Caco-2 (cell line): ENCODE data around the gene CARD14. TPM values are rescaled to one million over a fixed set of nuclear protein-coding genes. Genes with fewer than 3 reads are reported as not detected.

Source experiments
- Bru-seq: library from RNA; stranded (reverse); fragments of 400-500 nt; gene quantifications from one replicate; lab custom pipeline; 2021; lab: Mats Ljungman, UMichigan
- BruChase-seq, 2 experiments: library from RNA; stranded (reverse); fragments of 400-500 nt; gene quantifications; one replicate each; lab custom pipeline; 2021; lab: Mats Ljungman, UMichigan
- BruUV-seq: library from RNA; stranded (reverse); fragments of 400-500 nt; replicated peaks from 2 replicates; lab custom pipeline; 2021; lab: Mats Ljungman, UMichigan
- CTCF ChIA-PET: fragments of 300-600 bp; sonication (Branson Sonifier 250); formaldehyde crosslinking; loops from one replicate; lab custom pipeline; 2022; ENCODE audit warnings: antibody characterized with exemption; lab: Charles Lee
- POLR2A ChIA-PET: fragments of 300-600 bp; sonication (Branson Sonifier 250); formaldehyde crosslinking; loops from one replicate; lab custom pipeline; 2022; ENCODE audit warnings: antibody characterized with exemption; lab: Charles Lee
- DNase-seq, 2 experiments: peaks; one replicate each; pipeline versions ENCODE4 v3.0.0 to v3.0.0-alpha.2; 2020 to 2022
- H3K27me3 ChIP-seq: replicated peaks from 2 replicates; pipeline ENCODE4 v1.6.0; 2011; ENCODE audit warnings: low read length; ENCODE audit not compliant: control insufficient read depth, insufficient read depth
- H3K36me3 ChIP-seq: 2 replicates; pipeline ENCODE4 v1.5.1; 2011; ENCODE audit warnings: low read length; ENCODE audit not compliant: control insufficient read depth, insufficient read depth
- H3K4me1 ChIP-seq: fragments of 250-450 bp; sonication (Bioruptor Pico); 2 replicates; pipeline ENCODE4 v1.5.1; 2020; ENCODE audit warnings: mild to moderate bottlenecking
- H3K4me3 ChIP-seq: 2 replicates; pipeline ENCODE4 v1.5.1; 2011; ENCODE audit warnings: low read depth, mild to moderate bottlenecking, control low read depth, low read length
- H3K9me3 ChIP-seq: fragments of 250-450 bp; sonication (Bioruptor Pico); 2 replicates; pipeline ENCODE4 v1.5.1; 2020; ENCODE audit warnings: mild to moderate bottlenecking, moderate library complexity
- H3K27ac Mint-ChIP-seq: one replicate; pipeline ENCODE4 v1.8.0; 2022; ENCODE audit warnings: mixed read lengths; ENCODE audit not compliant: unreplicated experiment
- H3K27me3 Mint-ChIP-seq: one replicate; pipeline ENCODE4 v1.8.0; 2022; ENCODE audit warnings: mixed read lengths; ENCODE audit not compliant: insufficient read depth, unreplicated experiment
- H3K36me3 Mint-ChIP-seq: one replicate; pipeline ENCODE4 v1.8.0; 2022; ENCODE audit warnings: mild to moderate bottlenecking, mixed read lengths; ENCODE audit not compliant: insufficient read depth, unreplicated experiment
- H3K4me1 Mint-ChIP-seq: one replicate; pipeline ENCODE4 v1.8.0; 2022; ENCODE audit warnings: low read depth, mixed read lengths; ENCODE audit not compliant: unreplicated experiment
- H3K4me3 Mint-ChIP-seq: one replicate; pipeline ENCODE4 v1.8.0; 2022; ENCODE audit warnings: mild to moderate bottlenecking, moderate library complexity, mixed read lengths; ENCODE audit not compliant: unreplicated experiment
- H3K9me3 Mint-ChIP-seq: one replicate; pipeline ENCODE4 v1.8.0; 2022; ENCODE audit warnings: mixed read lengths; ENCODE audit not compliant: unreplicated experiment
- intact Hi-C: fragments of 100-400 bp; cut with micrococcal nuclease; formaldehyde crosslinking; loops from one replicate; pipeline ENCODE4 v1.10.0; 2022; ENCODE audit not compliant: unreplicated experiment
- long read RNA-seq: library from polyadenylated mRNA; stranded (forward); transcript quantifications from one replicate; pipeline ENCODE4 v2.0.0, GENCODE V29; 2022
- total RNA-seq: library from RNA; stranded (reverse); gene quantifications from 2 replicates; pipeline ENCODE4 v1.2.3, GENCODE V29; 2022
- TF ChIP-seq, protein P1 (sequence below), 2 experiments: fragments of 200-600 bp in 1 of 2; IDR thresholded peaks; 1 replicate in 1 of 2; 2 replicates in 1 of 2; pipeline versions ENCODE4 v1.5.1 to v1.8.0; 2011 to 2022; ENCODE audit warnings: antibody characterized with exemption in 1 of 2, control low read depth in 1 of 2, inconsistent platforms in 1 of 2, low read depth in 1 of 2, low read length in 1 of 2, mild to moderate bottlenecking in 1 of 2, moderate library complexity in 1 of 2; ENCODE audit not compliant: insufficient read depth in 1 of 2, severe bottlenecking in 1 of 2, unreplicated experiment in 1 of 2

Gene CARD14
- total RNA-seq (1.3 and 1.8 TPM in 2 replicates), Bru-seq, nascent RNA (percentile 26 among the genes with signal in this experiment), BruChase-seq, experiment 1, labeled RNA remaining after a 2-hour chase (percentile 24 among the genes with signal in this experiment), BruChase-seq, experiment 2, labeled RNA remaining after a 6-hour chase (percentile 24 among the genes with signal in this experiment)
- long read RNA-seq, partial matches to known transcripts: 0 of 2 reads
- long read RNA-seq, other reads (novel, unspliced or antisense): 2 of 2 reads

DNA sequence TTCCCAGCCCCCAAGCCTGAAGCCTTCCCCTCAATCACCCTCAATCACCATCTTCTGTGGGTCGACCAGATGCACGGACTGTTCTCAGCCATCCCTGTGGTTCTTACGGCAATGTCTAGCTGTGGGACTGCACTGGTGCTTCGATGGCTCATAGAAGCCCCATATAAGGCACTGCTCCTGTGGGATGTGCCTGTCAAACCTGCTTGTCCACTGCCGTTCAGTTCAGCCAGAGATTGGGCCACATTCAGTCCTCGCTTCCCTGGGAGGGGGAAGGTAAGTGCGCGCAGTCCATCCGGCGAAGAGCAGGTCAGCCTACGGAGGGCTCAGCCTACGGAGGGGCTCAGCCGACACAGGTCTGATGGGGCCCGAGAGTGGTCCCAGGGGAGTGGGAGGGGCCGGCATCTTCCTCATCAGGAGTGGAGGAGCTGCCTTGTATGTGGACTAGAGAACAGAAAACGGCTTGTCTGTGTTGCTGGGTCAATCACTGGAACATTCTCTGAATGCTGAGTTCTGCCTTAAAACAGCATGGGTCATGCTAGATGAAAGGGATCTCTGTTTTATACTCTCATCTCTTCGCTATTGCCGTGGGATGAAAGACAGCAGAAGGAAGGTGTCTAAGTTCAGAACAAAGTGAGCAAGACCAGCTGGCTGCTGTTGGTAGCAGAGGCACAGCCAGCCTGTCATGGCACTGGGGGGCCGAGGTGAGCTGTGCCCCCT, at the start of gene CARD14:
Gene CARD14, plus strand, starts transcription at position 247 of the 717 bp plus-strand sequence. CDS start 11,409 bp downstream, outside the sequence.
- H3K9me3 Mint-ChIP-seq: peaks cover 10% of the 10 kb centered on the region
- H3K36me3 Mint-ChIP-seq: no peaks in the 10 kb centered on the region
- TSS peak; percentile 38 for BruUV-seq
- TF ChIP-seq, protein P1, sequence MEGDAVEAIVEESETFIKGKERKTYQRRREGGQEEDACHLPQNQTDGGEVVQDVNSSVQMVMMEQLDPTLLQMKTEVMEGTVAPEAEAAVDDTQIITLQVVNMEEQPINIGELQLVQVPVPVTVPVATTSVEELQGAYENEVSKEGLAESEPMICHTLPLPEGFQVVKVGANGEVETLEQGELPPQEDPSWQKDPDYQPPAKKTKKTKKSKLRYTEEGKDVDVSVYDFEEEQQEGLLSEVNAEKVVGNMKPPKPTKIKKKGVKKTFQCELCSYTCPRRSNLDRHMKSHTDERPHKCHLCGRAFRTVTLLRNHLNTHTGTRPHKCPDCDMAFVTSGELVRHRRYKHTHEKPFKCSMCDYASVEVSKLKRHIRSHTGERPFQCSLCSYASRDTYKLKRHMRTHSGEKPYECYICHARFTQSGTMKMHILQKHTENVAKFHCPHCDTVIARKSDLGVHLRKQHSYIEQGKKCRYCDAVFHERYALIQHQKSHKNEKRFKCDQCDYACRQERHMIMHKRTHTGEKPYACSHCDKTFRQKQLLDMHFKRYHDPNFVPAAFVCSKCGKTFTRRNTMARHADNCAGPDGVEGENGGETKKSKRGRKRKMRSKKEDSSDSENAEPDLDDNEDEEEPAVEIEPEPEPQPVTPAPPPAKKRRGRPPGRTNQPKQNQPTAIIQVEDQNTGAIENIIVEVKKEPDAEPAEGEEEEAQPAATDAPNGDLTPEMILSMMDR (IDR thresholded peaks at IDR 0.05; ENCODE audit: insufficient read depth in 1 of 2, low read depth in 1 of 2, low read length in 1 of 2, severe bottlenecking in 1 of 2, unreplicated experiment in 1 of 2): no peak
- POLR2A ChIA-PET: interaction anchor here (0.5 kb wide), 1 partner anchor 20 kb away, joined by 3 read pairs; no protein-coding TSS in a partner anchor
- CTCF ChIA-PET: no interaction called here
- intact Hi-C loops: no loop called here
- H3K4me3 Mint-ChIP-seq: peak within 1 kb of the TSS; percentile 63
- H3K27ac Mint-ChIP-seq: peak within 1 kb of the TSS; percentile 24
- Histone ChIP-seq H3K36me3 (no peaks in the 10 kb centered on the region), H3K27me3 (no peaks in the 10 kb centered on the region), H3K4me1 (peaks cover 13% of the 10 kb centered on the region), H3K9me3 (no peaks in the 10 kb centered on the region), H3K4me3 (no peak within 1 kb of the TSS)
- peaks cover 31% of the 10 kb centered on the region for H3K4me1 Mint-ChIP-seq
- peak; percentile 75 to 79 for DNase-seq
- H3K27me3 Mint-ChIP-seq: no peaks in the 10 kb centered on the region

DNA sequence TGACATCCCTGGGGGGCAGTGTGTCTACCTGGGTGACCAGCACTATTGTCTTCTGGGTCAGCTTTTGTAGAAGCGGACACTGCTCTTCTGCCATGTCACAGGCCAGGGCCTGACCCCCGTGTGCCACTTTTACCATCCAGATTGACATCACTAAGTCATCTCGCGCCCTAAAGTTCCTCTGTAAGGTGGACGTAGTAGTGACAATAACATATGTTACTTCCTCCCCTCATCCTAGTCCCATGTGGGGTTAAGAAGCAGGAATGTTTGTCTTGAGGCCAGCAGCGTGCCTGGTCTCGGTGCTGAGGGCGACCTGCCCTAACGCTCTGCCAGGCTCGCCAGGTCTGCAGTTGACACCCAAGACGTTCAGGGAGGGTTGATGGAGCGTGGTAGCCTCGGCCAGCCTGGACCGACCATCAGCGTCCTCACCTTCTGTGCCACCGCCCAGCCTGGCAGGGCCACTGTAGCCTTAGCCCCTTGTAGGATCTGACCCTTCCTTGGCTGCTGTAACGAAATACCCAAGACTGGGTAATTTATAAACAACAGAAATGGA, 47.7 kb upstream of the CARD14 start:
- H3K36me3 ChIP-seq: no peaks in the 10 kb centered on the region
- no peaks in the 10 kb centered on the region for H3K9me3 ChIP-seq
- H3K9me3 Mint-ChIP-seq: no peaks in the 10 kb centered on the region
- no peak overlapping the region for H3K27ac Mint-ChIP-seq
- H3K4me3 ChIP-seq: no peak overlapping the region
- ChIA-PET CTCF (interaction anchor here (0.7 to 0.9 kb wide), 3 partner anchors 15 to 333 kb away, joined by 3 read pairs; partner anchors contain the start of gene GAA), POLR2A (no interaction called here)
- peaks cover 7% of the 10 kb centered on the region for H3K4me1 Mint-ChIP-seq
- TF ChIP-seq, protein P1 (IDR thresholded peaks at IDR 0.05; ENCODE audit: insufficient read depth in 1 of 2, low read depth in 1 of 2, low read length in 1 of 2, severe bottlenecking in 1 of 2, unreplicated experiment in 1 of 2): no peak
- no TSS peak for BruUV-seq
- H3K4me1 ChIP-seq: 0 out of 2 replicates have a peak, but pooled peaks cover 4% of the 10 kb centered on the region
- no peak for DNase-seq
- no peaks in the 10 kb centered on the region for H3K27me3 Mint-ChIP-seq
- no peaks in the 10 kb centered on the region for H3K27me3 ChIP-seq
- H3K4me3 Mint-ChIP-seq: no peak overlapping the region
- H3K36me3 Mint-ChIP-seq: no peaks in the 10 kb centered on the region
- intact Hi-C loops: no loop called here

DNA sequence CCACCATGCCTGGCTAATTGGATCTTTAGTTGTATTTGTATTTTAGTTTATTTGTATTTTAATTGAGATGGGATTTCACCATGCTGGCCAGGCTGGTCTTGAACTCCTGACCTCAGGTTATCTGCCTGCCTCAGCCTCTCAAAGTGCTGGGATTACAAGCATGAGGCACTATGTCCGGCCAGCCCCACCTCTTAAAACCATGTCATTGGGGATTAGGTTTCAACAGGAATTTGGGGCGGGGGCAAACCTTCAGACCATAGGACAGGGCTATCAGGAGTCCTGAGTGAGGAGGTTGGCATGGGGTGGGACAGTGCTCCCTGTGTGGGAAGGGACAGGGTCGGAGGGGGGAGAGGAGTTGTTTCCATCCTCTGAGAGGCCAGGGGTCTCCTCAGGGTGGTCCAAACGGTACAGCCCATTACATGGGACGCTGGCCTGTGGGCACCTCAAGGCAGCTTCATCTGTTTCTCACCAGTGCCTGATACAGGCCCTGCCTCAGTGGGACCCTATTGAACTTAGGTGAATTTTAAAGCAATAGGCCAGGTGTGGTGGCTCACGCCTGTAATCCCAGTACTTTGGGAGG, 46.8 kb upstream of the CARD14 start:
- H3K4me1 Mint-ChIP-seq: peaks cover 7% of the 10 kb centered on the region
- CTCF ChIA-PET: interaction anchor here (0.7 kb wide), 1 partner anchor 130 kb away, joined by 5 read pairs; no protein-coding TSS in a partner anchor

More for the DNA sequence above, 46.8 kb upstream of the CARD14 start:
- H3K27me3 ChIP-seq: no peaks in the 10 kb centered on the region
- no peaks in the 10 kb centered on the region for H3K36me3 Mint-ChIP-seq
- intact Hi-C loops: no loop called here
- H3K4me3 Mint-ChIP-seq: no peak overlapping the region
- H3K36me3 ChIP-seq: no peaks in the 10 kb centered on the region
- H3K9me3 ChIP-seq: no peaks in the 10 kb centered on the region
- no peaks in the 10 kb centered on the region for H3K27me3 Mint-ChIP-seq
- no peak for DNase-seq
- POLR2A ChIA-PET: no interaction called here
- TF ChIP-seq, protein P1 (IDR thresholded peaks at IDR 0.05; ENCODE audit: insufficient read depth in 1 of 2, low read depth in 1 of 2, low read length in 1 of 2, severe bottlenecking in 1 of 2, unreplicated experiment in 1 of 2): no peak
- no TSS peak for BruUV-seq
- H3K27ac Mint-ChIP-seq: no peak overlapping the region
- H3K9me3 Mint-ChIP-seq: no peaks in the 10 kb centered on the region
- H3K4me1 ChIP-seq: 0 out of 2 replicates have a peak, but pooled peaks cover 4% of the 10 kb centered on the region
- no peak overlapping the region for H3K4me3 ChIP-seq
